Bronchial epithelial cell (primary cell): ENCODE data around the gene FFAR1. TPM values are rescaled to one million over a fixed set of nuclear protein-coding genes. Genes with fewer than 3 reads are reported as not detected.

Experiments
- DNase-seq: peaks from one replicate; pipeline ENCODE4 v3.0.0-alpha.2; 2010; ENCODE audit warnings: low read depth
- FAIRE-seq: peaks from 2 replicates; lab custom pipeline; 2011; peaks lifted over from hg19 to GRCh38; lab: Jason Lieb, UNC
- H3K27me3 ChIP-seq: 2 replicates; pipeline ENCODE4 v1.5.1; 2011; ENCODE audit warnings: low read length; ENCODE audit not compliant: control insufficient read depth, insufficient read depth
- H3K36me3 ChIP-seq: 2 replicates; pipeline ENCODE4 v1.5.1; 2011; ENCODE audit warnings: low read length; ENCODE audit not compliant: control insufficient read depth, insufficient read depth
- H3K4me3 ChIP-seq: 2 replicates; pipeline ENCODE4 v1.5.1; 2011; ENCODE audit warnings: mild to moderate bottlenecking, low read depth, low read length, control low read depth
- total RNA-seq: library from RNA; depleted of rRNA; stranded (reverse); fragments of >200 nt; gene quantifications from 2 replicates; pipeline ENCODE4 v1.2.1, GENCODE V29; 2014
- TF ChIP-seq, protein P1 (sequence below): IDR thresholded peaks from 2 replicates; pipeline ENCODE4 v1.5.1; 2011; ENCODE audit warnings: mild to moderate bottlenecking, moderate library complexity, low read length, control low read depth, inconsistent platforms; ENCODE audit not compliant: insufficient read depth, severe bottlenecking

The FFAR1 gene
- total RNA-seq, 1 donor from 2014 or later: not detected

DNA sequence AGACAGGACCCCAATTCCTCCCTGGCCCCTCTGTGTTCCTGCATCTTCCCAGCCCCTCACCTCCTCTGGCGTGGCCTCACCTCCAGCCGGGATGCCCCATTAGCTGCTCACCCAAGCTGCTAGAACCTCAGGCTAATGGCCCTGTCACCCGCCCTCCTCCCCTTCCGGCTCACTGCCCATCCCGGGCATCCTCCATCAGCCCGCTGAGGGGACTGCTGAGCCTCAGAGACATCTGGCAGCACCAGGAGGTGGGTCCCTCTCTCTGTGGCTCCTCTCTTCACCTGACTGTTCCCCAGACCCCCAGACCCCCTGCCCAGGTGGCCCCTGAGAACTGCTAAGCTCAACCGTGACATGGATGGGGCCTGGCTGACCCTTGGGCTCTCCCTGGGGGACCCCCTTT lies 2.9 kb downstream of the FFAR1 start:
- TF ChIP-seq, protein P1, sequence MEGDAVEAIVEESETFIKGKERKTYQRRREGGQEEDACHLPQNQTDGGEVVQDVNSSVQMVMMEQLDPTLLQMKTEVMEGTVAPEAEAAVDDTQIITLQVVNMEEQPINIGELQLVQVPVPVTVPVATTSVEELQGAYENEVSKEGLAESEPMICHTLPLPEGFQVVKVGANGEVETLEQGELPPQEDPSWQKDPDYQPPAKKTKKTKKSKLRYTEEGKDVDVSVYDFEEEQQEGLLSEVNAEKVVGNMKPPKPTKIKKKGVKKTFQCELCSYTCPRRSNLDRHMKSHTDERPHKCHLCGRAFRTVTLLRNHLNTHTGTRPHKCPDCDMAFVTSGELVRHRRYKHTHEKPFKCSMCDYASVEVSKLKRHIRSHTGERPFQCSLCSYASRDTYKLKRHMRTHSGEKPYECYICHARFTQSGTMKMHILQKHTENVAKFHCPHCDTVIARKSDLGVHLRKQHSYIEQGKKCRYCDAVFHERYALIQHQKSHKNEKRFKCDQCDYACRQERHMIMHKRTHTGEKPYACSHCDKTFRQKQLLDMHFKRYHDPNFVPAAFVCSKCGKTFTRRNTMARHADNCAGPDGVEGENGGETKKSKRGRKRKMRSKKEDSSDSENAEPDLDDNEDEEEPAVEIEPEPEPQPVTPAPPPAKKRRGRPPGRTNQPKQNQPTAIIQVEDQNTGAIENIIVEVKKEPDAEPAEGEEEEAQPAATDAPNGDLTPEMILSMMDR: no peak
- Histone ChIP-seq H3K36me3 (no peaks in the 10 kb centered on the region), H3K4me3 (no peak overlapping the region), H3K27me3 (no peaks in the 10 kb centered on the region)
- DNase-seq: no peak
- no peak for FAIRE-seq

- no peak for DNase-seq
- Histone ChIP-seq H3K36me3 (no peaks in the 10 kb centered on the region), H3K4me3 (no peak overlapping the region), H3K27me3 (peaks cover 2% of the 10 kb centered on the region)
- FAIRE-seq: no peak
- TF ChIP-seq, protein P1: no peak
Measured at GRCh38 chr19:35351411-35352176, 3.9 kb downstream of the FFAR1 start.

GRCh38 chr19:35352177-35352447 lies 4.4 kb downstream of the FFAR1 start:
- FAIRE-seq (no peak), DNase-seq (no peak)
- TF ChIP-seq, protein P1: no peak
- Histone ChIP-seq H3K36me3 (no peaks in the 10 kb centered on the region), H3K27me3 (peaks cover 2% of the 10 kb centered on the region), H3K4me3 (no peak overlapping the region)

- FAIRE-seq (no peak), DNase-seq (peak; percentile 55)
- TF ChIP-seq, protein P1: peak; percentile 84
- Histone ChIP-seq H3K36me3 (no peaks in the 10 kb centered on the region), H3K4me3 (no peak overlapping the region), H3K27me3 (peaks cover 2% of the 10 kb centered on the region)
Measured at GRCh38 chr19:35352448-35353304, 5.0 kb downstream of the FFAR1 start.

GRCh38 chr19:35353635-35354034 lies 5.9 kb downstream of the FFAR1 start:
- H3K36me3 ChIP-seq: no peaks in the 10 kb centered on the region
- no peak for DNase-seq
- H3K27me3 ChIP-seq: peaks cover 2% of the 10 kb centered on the region
- TF ChIP-seq, protein P1: no peak
- no peak overlapping the region for H3K4me3 ChIP-seq
- no peak for FAIRE-seq
